Measurements from ENCODE around the gene FRMD4A. TPM values are rescaled to one million over a fixed set of nuclear protein-coding genes. Genes with fewer than 3 reads are reported as not detected.
A peak's percentile ranks its signal among the peaks of the same experiment; 100 is the strongest.

Gene FRMD4A
- total RNA-seq, 4 donors from 2014 or later: 4.4 to 7.1 (median 5.2) TPM

- Histone ChIP-seq H3K4me1 (peaks cover 8 to 25% of the 10 kb centered on the region in 2 donors), H3K4me3 (no peak overlapping the region), H3K36me3 (no peaks in the 10 kb centered on the region), H3K27ac (no peak overlapping the region), H3K27me3 (no peaks in the 10 kb centered on the region), H3K9me3 (no peaks in the 10 kb centered on the region)
- intact Hi-C loops (cut with DNase I; ENCODE audit: low total_unique reads) (no loop called here), in situ Hi-C loops (cut with MboI; ENCODE audit: low sequenced_read_pairs in 4 of 4) (loop anchor here in 3 of 4 donors (5.0 to 25.0 kb wide), 3 partner anchors 166 to 303 kb away; no protein-coding TSS in a partner anchor)
- DNase-seq (no peak), ATAC-seq (no peak)
- TF ChIP-seq POLR2A (IDR thresholded peaks at IDR 0.05) (no peak), CTCF (IDR thresholded peaks at IDR 0.05 in 4 of 5, conservative IDR thresholded peaks at IDR 0.05 in 1 of 5) (no peak)
Observed at GRCh38 chr10:13791483-13791882, 539.2 kb downstream of the FRMD4A start.

GRCh38 chr10:13790196-13790595 lies 540.5 kb downstream of the FRMD4A start:
- no peak for ATAC-seq
- intact Hi-C loops (cut with DNase I; ENCODE audit: low total_unique reads) (no loop called here), in situ Hi-C loops (cut with MboI; ENCODE audit: low sequenced_read_pairs in 4 of 4) (loop anchor here in 3 of 4 donors (5.0 to 25.0 kb wide), 3 partner anchors 167 to 305 kb away; no protein-coding TSS in a partner anchor)
- Histone ChIP-seq H3K27me3 (no peaks in the 10 kb centered on the region), H3K9me3 (no peaks in the 10 kb centered on the region), H3K4me3 (no peak overlapping the region), H3K4me1 (peaks cover 8 to 25% of the 10 kb centered on the region in 2 donors), H3K27ac (peak overlapping the region; percentile 36 to 76 (median 69)), H3K36me3 (no peaks in the 10 kb centered on the region)
- no peak for TF ChIP-seq POLR2A (IDR thresholded peaks at IDR 0.05)
- TF ChIP-seq CTCF (IDR thresholded peaks at IDR 0.05 in 4 of 5, conservative IDR thresholded peaks at IDR 0.05 in 1 of 5): no peak
- no peak for DNase-seq

- Histone ChIP-seq H3K4me3 (no peak overlapping the region), H3K36me3 (no peaks in the 10 kb centered on the region), H3K27me3 (no peaks in the 10 kb centered on the region), H3K27ac (peak overlapping the region; percentile 36 to 76 (median 69)), H3K4me1 (peaks cover 8 to 25% of the 10 kb centered on the region in 2 donors), H3K9me3 (no peaks in the 10 kb centered on the region)
- intact Hi-C loops (cut with DNase I; ENCODE audit: low total_unique reads) (loop anchor here (1.0 to 5.0 kb wide), 2 partner anchors 168 to 303 kb away; no protein-coding TSS in a partner anchor), in situ Hi-C loops (cut with MboI; ENCODE audit: low sequenced_read_pairs in 4 of 4) (loop anchor here in 3 of 4 donors (5.0 to 25.0 kb wide), 3 partner anchors 298 to 308 kb away; no protein-coding TSS in a partner anchor)
- no peak for TF ChIP-seq CTCF (IDR thresholded peaks at IDR 0.05 in 4 of 5, conservative IDR thresholded peaks at IDR 0.05 in 1 of 5)
- no peak for TF ChIP-seq POLR2A (IDR thresholded peaks at IDR 0.05)
- ATAC-seq (no peak), DNase-seq (no peak)
Observed at GRCh38 chr10:13789448-13789829, 541.3 kb downstream of the FRMD4A start.

GRCh38 chr10:13788711-13789447 lies 541.8 kb downstream of the FRMD4A start:
- peak in 1 of 2 donors; percentile 55 for ATAC-seq
- Histone ChIP-seq H3K27ac (peak overlapping the region; percentile 36 to 76 (median 69)), H3K27me3 (no peaks in the 10 kb centered on the region), H3K4me1 (peaks cover 8 to 25% of the 10 kb centered on the region in 2 donors), H3K9me3 (no peaks in the 10 kb centered on the region), H3K36me3 (no peaks in the 10 kb centered on the region), H3K4me3 (no peak overlapping the region)
- peak; percentile 10 to 47 for DNase-seq
- TF ChIP-seq CTCF (IDR thresholded peaks at IDR 0.05 in 4 of 5, conservative IDR thresholded peaks at IDR 0.05 in 1 of 5) (no peak), POLR2A (IDR thresholded peaks at IDR 0.05) (no peak)
- in situ Hi-C loops (cut with MboI; ENCODE audit: low sequenced_read_pairs in 4 of 4): loop anchor here in 3 of 4 donors (5.0 to 25.0 kb wide), 3 partner anchors 298 to 308 kb away; no protein-coding TSS in a partner anchor
- intact Hi-C loops (cut with DNase I; ENCODE audit: low total_unique reads): loop anchor here (1.0 to 5.0 kb wide), 2 partner anchors 168 to 303 kb away; no protein-coding TSS in a partner anchor
